AG04449 (cell line): ENCODE results near the gene SAMD14.

ENCODE experiments used
- CTCF ChIA-PET: fragments of 350-600 bp; formaldehyde crosslinking; extraction: SDS; loops from one replicate; lab custom pipeline; 2021; ENCODE audit warnings: antibody characterized with exemption; lab: Yijun Ruan, JAX
- POLR2A ChIA-PET: fragments of 400-600, 350-600 bp; formaldehyde crosslinking; extraction: SDS; loops from one replicate; lab custom pipeline; 2020; ENCODE audit warnings: antibody characterized with exemption, inconsistent platforms; lab: Yijun Ruan, JAX
- DNase-seq: peaks from one replicate; pipeline ENCODE4 v3.0.0-alpha.2; 2010; ENCODE audit warnings: low read depth, low spot score
- H3K4me3 ChIP-seq: 2 replicates; pipeline ENCODE4 v1.5.1; 2011; ENCODE audit warnings: low read depth, mild to moderate bottlenecking, control low read depth, low read length
- TF ChIP-seq, protein P1 (sequence below): IDR thresholded peaks from one replicate; pipeline ENCODE4 v1.5.1; 2011; ENCODE audit warnings: mild to moderate bottlenecking, moderate library complexity, low read length, control low read depth, inconsistent platforms; ENCODE audit not compliant: insufficient read depth; ENCODE audit errors: missing control alignments

SAMD14 gene

DNA sequence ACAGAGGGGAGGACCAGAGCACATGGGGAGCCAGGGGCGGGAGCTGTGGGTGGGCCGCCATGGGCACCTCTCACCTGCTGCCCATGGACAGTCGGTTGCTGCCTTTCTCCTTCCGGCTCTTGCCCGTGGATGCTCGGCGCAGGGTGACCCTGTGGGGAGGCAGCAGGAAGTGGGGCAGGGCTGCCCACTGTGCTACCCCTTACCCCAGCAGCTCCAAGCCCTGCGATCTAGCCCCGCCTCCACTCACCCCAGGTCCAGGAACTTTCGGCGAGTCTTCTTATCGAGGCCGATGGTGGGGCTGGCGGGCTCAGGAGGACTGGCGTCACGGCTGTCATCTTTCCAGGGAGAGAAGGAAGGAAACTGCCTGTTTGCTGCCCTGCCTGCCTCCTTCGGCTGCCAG lies 14.2 kb downstream of the SAMD14 start:
- CTCF ChIA-PET, result interaction anchor here (1.0 to 10.0 kb wide), 21 partner anchors 8 to 247 kb away, joined by 3 to 92 read pairs (median 7); partner anchors contain the start of genes PDK2, PPP1R9B and SGCA
- no peak overlapping the region for H3K4me3 ChIP-seq
- POLR2A ChIA-PET, result interaction anchor here (1.1 kb wide), 1 partner anchor 7 kb away, joined by 3 read pairs; no protein-coding TSS in a partner anchor
- DNase-seq, result no peak
- TF ChIP-seq, protein P1, sequence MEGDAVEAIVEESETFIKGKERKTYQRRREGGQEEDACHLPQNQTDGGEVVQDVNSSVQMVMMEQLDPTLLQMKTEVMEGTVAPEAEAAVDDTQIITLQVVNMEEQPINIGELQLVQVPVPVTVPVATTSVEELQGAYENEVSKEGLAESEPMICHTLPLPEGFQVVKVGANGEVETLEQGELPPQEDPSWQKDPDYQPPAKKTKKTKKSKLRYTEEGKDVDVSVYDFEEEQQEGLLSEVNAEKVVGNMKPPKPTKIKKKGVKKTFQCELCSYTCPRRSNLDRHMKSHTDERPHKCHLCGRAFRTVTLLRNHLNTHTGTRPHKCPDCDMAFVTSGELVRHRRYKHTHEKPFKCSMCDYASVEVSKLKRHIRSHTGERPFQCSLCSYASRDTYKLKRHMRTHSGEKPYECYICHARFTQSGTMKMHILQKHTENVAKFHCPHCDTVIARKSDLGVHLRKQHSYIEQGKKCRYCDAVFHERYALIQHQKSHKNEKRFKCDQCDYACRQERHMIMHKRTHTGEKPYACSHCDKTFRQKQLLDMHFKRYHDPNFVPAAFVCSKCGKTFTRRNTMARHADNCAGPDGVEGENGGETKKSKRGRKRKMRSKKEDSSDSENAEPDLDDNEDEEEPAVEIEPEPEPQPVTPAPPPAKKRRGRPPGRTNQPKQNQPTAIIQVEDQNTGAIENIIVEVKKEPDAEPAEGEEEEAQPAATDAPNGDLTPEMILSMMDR, result no peak

DNA sequence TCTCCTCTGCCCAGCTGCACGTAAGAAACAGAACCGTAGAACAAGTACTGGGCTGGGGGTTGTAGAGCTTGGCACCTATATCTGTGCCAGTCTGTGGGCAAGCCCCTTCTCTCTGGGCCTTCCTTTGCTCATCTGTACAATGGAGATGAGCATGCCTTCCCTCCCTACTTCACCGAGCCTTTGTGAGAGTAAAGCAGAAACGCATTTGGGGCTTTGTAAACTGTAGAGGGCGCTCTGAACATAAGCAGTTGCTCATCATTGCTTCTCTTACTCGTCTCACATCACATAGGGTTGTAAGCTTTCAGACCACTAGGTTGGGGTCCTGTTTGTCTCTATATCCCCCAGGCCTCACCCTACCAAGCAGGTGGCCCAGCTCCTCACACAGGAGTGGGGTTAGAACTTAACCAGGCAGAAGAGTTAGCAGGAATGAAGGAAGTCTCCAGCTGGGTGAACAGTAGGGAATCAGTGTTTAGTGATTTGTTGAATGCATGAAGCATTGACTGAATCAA lies 15.1 kb downstream of the SAMD14 start:
- DNase-seq, result no peak
- no peak overlapping the region for H3K4me3 ChIP-seq
- ChIA-PET CTCF (interaction anchor here (0.9 to 10.0 kb wide), 25 partner anchors 7 to 282 kb away, joined by 3 to 92 read pairs (median 7); partner anchors contain the start of genes LRRC59, PDK2, PPP1R9B and SAMD14), POLR2A (interaction anchor here (1.1 kb wide), 2 partner anchors 8 to 183 kb away, joined by 3 read pairs; no protein-coding TSS in a partner anchor)
- TF ChIP-seq, protein P1, result peak; percentile 69

DNA sequence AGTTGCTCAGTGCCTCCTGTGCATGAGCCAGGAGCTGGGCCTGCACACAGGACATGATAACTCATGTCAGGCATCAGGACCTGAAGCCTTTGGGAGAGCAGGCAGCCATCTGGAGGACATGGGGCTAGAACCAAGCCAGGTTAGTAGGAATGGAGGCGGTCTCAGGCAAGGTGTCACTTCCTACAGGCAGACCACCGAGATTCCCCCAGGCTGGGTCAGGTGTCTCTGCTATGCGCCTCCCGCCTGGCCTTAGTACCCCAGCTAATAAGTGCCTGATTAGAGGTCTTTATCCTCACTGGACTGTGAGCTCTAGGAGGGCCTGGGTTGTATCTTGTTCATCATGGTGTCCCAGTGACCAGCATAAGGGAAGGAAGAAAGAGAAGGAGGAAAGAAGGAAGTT lies 15.6 kb downstream of the SAMD14 start:
- no peak for DNase-seq
- ChIA-PET CTCF (interaction anchor here (0.9 to 10.0 kb wide), 22 partner anchors 9 to 282 kb away, joined by 3 to 92 read pairs (median 8); partner anchors contain the start of genes LRRC59, PDK2, PPP1R9B and SAMD14), POLR2A (interaction anchor here (1.1 kb wide), 2 partner anchors 9 to 183 kb away, joined by 3 read pairs; no protein-coding TSS in a partner anchor)
- H3K4me3 ChIP-seq, result no peak overlapping the region
- TF ChIP-seq, protein P1, result no peak

DNA sequence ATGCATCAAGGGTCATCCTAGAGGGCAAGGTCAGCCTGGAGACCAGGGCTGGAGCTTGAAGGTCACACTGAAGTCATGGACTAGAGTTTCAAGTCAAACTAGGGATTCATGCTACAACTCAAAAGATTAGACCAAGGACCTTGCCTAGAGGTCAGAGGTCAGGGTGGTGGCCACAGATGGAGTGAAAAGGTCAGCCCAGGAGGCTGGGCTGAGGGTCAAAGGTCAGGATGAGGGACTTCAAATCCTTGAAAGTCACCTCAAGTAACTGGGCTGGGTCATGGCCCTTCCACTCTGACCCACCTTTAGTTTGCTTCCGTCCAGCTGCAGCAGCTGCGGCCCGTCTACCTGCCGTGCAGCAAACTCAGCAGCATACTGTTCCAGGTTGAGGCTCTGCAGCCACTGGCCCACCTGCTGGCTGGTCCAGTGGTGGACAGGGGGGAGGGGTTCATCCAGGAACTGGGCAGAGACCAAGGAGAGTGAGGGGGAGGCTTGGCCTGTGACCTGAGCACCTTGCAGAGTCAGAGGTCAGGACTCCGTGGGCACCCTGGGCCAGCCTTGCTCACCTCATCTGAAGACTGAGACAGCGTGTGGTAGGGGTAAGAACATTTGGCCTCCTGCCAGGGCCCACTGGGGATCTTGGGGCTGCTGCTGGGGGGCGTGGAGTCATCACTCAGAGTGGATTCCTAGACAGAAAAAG lies 16.2 kb downstream of the SAMD14 start:
- ChIA-PET POLR2A (interaction anchor here (1.1 kb wide), 1 partner anchor 184 kb away, joined by 3 read pairs; no protein-coding TSS in a partner anchor), CTCF (interaction anchor here (0.8 to 10.0 kb wide), 17 partner anchors 9 to 187 kb away, joined by 3 to 92 read pairs (median 9); partner anchors contain the start of genes PDK2, PPP1R9B and SAMD14)
- no peak for DNase-seq
- TF ChIP-seq, protein P1, result no peak
- no peak overlapping the region for H3K4me3 ChIP-seq

DNA sequence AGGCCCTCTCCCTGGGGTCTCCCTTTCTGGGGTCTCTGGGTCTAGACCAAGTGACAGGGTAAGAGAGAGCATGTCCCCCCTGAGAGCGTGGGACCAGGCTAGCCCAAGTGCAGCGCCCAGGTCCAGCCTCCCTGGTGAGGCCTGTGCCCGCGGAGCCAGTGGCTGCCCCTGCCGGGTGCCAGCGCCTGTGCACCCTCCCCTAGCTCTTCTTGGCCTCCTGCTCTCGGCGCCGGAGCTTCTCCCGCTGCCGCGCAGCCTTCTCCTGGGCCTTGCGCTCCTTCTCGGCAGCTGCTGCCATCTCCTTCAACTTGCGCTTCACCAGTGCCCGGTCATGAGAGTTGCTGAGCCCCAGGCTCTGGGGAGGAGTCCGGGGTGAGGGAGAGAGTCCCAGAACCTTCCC lies 17.3 kb downstream of the SAMD14 start:
- H3K4me3 ChIP-seq, result no peak overlapping the region
- CTCF ChIA-PET, result interaction anchor here (0.8 to 8.9 kb wide), 13 partner anchors 10 to 243 kb away, joined by 3 to 92 read pairs (median 8); partner anchors contain the start of gene PDK2
- POLR2A ChIA-PET, result no interaction called here
- no peak for DNase-seq
- TF ChIP-seq, protein P1, result no peak
